Measurements from ENCODE around the gene B3GNT9. TPM values are rescaled to one million over a fixed set of nuclear protein-coding genes. Genes with fewer than 3 reads are reported as not detected.

B3GNT9 gene
- total and polyA plus RNA-seq, 2 of the 8 experiments (the other 6 are each of a cell fraction or from before 2014, with no cell fraction given), result 3.5 to 9.0 TPM

DNA sequence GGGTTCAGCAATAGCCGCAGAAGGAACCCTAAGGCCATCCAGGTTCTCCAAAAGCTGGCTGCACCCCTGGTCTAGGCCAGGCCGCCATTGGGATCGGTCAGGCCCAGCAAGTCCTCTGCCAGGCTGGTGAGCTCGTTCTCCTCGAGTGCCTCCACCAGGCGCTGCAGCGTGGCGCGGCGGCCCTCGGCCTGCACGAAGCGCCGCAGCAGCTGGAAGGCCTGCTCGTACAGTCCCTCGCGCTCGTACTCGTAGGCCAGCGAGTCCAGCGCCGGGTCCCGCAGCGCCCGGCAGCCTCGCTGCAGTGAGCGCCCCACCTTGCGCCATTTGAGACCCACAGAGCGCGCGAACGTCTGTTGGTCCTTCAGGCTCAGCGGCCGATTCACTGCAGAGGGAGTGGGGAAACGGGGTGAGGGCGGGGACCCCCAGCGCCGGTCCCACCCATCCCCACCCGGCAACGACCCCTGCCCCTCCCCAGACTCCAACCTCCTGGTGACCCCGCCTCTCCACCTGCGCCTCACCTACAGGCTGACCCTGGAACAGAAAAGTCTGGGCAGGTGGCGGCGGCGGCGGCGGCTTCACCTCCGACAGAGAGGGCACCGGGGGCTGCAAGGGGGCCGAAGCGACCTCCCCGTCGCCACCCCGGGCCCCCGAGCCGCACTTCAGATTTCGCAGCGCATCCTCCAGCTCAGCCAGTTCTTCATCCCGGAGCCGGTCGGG, 3.9 kb upstream of the B3GNT9 start:
- Histone ChIP-seq H3K36me3 (ENCODE audit: control insufficient read depth in 2 of 4, insufficient read depth in 4 of 4, low read length in 3 of 4) (no peaks in the 10 kb centered on the region), H3K4me2 (ENCODE audit: insufficient read depth in 1 of 2, low read depth in 2 of 2, low read length in 2 of 2) (peak overlapping the region; percentile 4 to 87), H2BK5ac (ENCODE audit: low read depth, low read length) (no peak overlapping the region; the same call in 1 of the 2 replicates), H3K9me3 (ENCODE audit: insufficient read depth in 2 of 2, low read depth in 1 of 2, low read length in 1 of 2) (no peaks in the 10 kb centered on the region), H2AK5ac (ENCODE audit: low read depth, low read length) (no peak overlapping the region), H2AFZ (ENCODE audit: low read length) (no peak overlapping the region), H2BK120ac (replicated peaks; ENCODE audit: low read depth, low read length) (no peak overlapping the region), H4K8ac (ENCODE audit: extremely low read depth, insufficient read depth, low read length) (no peak overlapping the region), H3K27ac (ENCODE audit: low read depth, low read length) (no peak overlapping the region), H3K79me1 (ENCODE audit: low read depth, low read length) (no peaks in the 10 kb centered on the region), H3K56ac (replicated peaks; ENCODE audit: insufficient read length, low read depth, low read length) (no peak overlapping the region), H3K4ac (replicated peaks; ENCODE audit: insufficient read length, low read depth, low read length) (no peak overlapping the region), H2BK12ac (ENCODE audit: low read depth, low read length) (no peak overlapping the region), H3K4me3 (ENCODE audit: extremely low read depth in 1 of 4, insufficient read depth in 2 of 4, low read depth in 3 of 4, low read length in 4 of 4) (peak overlapping the region; percentile 1 to 59 (median 33); a peak in 7 of 8 replicates), H3K27me3 (replicated peaks in 1 of 4; ENCODE audit: control insufficient read depth in 3 of 4, extremely low read depth in 1 of 4, insufficient read depth in 3 of 4, low read length in 3 of 4) (peaks cover 71 to 94% (median 85%) of the 10 kb centered on the region in 4 experiments), H4K91ac (replicated peaks; ENCODE audit: insufficient read length, low read length) (no peak overlapping the region), H3K14ac (ENCODE audit: insufficient read length) (no peak overlapping the region), H2BK20ac (ENCODE audit: low read length) (no peak overlapping the region), H4K20me1 (replicated peaks in 1 of 2; ENCODE audit: control insufficient read depth in 1 of 2, insufficient read depth in 2 of 2, low read length in 2 of 2) (peaks cover 10 to 13% of the 10 kb centered on the region in 2 experiments), H4K5ac (ENCODE audit: insufficient read length, low read depth, low read length) (no peak overlapping the region), H3K79me2 (ENCODE audit: control insufficient read depth in 1 of 2, insufficient read depth in 2 of 2, low read length in 2 of 2) (no peaks in the 10 kb centered on the region), H3K23ac (ENCODE audit: insufficient read length) (no peak overlapping the region), H3K23me2 (ENCODE audit: low read depth, low read length) (peaks cover 21% of the 10 kb centered on the region; the same call in 1 of the 2 replicates), H3K4me1 (replicated peaks in 1 of 4; ENCODE audit: control insufficient read depth in 3 of 4, insufficient read depth in 4 of 4, low read length in 3 of 4) (peaks cover 0 to 14% (median 8%) of the 10 kb centered on the region in 4 experiments; a peak in 6 of 7 replicates), H3K9ac (replicated peaks in 1 of 4; ENCODE audit: extremely low read depth in 1 of 4, low read depth in 3 of 4, low read length in 3 of 4) (no peak overlapping the region), H3K18ac (ENCODE audit: extremely low read depth, low read length) (peak overlapping the region; percentile 32), H2BK15ac (ENCODE audit: low read length) (0 out of 2 replicates have a peak overlapping the region, but pooled peaks have one; percentile 16)
- POLR2A ChIA-PET (ENCODE audit: partially characterized antibody), result interaction anchor here (1.9 kb wide), 1 partner anchor 8 kb away, joined by 7 read pairs; no protein-coding TSS in a partner anchor
- DNase-seq (ENCODE audit: low read depth in 1 of 2, low spot score in 2 of 2), result no peak
- FAIRE-seq, result no peak
- CTCF ChIA-PET (ENCODE audit: partially characterized antibody), result interaction anchor here (0.6 to 14.1 kb wide), 43 partner anchors 9 to 1816 kb away, joined by 3 to 291 read pairs (median 4); partner anchors contain the start of genes CES3, CES4A, ELMO3 and FBXL8
- WGBS, 2 experiments (ENCODE audit: extremely low coverage in 1 of 2, insufficient coverage in 1 of 2, insufficient read length in 1 of 2, insufficient replicate concordance in 2 of 2, low coverage in 1 of 2, low lambda C conversion rate in 2 of 2, missing lambda C conversion rate in 1 of 2), result 14% methylated on average over 28 of the region's 61 CpGs; no CpG with 5 or more reads in 1 of the 2 experiments
- TF ChIP-seq RFX5 (IDR thresholded peaks at IDR 0.05; ENCODE audit: borderline replicate concordance, low read depth, low read length), result no peak
- 0 out of 4 replicates have a peak, but pooled peaks of 1 of the 2 experiments have one; percentile 5 for TF ChIP-seq RAD21 (IDR thresholded peaks at IDR 0.05 in 1 of 2, conservative IDR thresholded peaks at IDR 0.05 in 1 of 2; ENCODE audit: low read depth in 2 of 2, low read length in 2 of 2)
- no peak for TF ChIP-seq HDAC6 (IDR thresholded peaks at IDR 0.05; ENCODE audit: low read depth, low read length)
- TF ChIP-seq POU5F1 (IDR thresholded peaks at IDR 0.05; ENCODE audit: low read depth, low read length), result no peak
- TF ChIP-seq ZNF274 (IDR thresholded peaks at IDR 0.05; ENCODE audit: borderline replicate concordance, extremely low read depth, low read length), result no peak
- no peak for TF ChIP-seq SP1 (IDR thresholded peaks at IDR 0.05; ENCODE audit: low read depth, low read length)
- TF ChIP-seq SAP30 (IDR thresholded peaks at IDR 0.05; ENCODE audit: insufficient read depth, insufficient replicate concordance, low read length), result no peak
- no peak for TF ChIP-seq CHD1 (IDR thresholded peaks at IDR 0.05; ENCODE audit: low read depth, low read length)
- TF ChIP-seq RBBP5 (IDR thresholded peaks at IDR 0.05; ENCODE audit: borderline replicate concordance, low read depth, low read length), result 0 out of 2 replicates have a peak, but pooled peaks have one; percentile 11
- TF ChIP-seq TEAD4 (IDR thresholded peaks at IDR 0.05; ENCODE audit: low read depth, low read length), result no peak
- TF ChIP-seq SUZ12 (IDR thresholded peaks at IDR 0.05; ENCODE audit: low read length), result peak; percentile 64
